Endothelial cell of umbilical vein (primary cell): ENCODE data around the gene LILRA2. TPM values are rescaled to one million over a fixed set of nuclear protein-coding genes. Genes with fewer than 3 reads are reported as not detected.

Experiments used
- BruUV-seq: library from RNA; stranded (reverse); fragments of 400-500 nt; replicated peaks from 2 replicates; lab custom pipeline; 2021; lab: Mats Ljungman, UMichigan
- CTCF ChIA-PET: fragments of 300-600, 350-600 bp; sonication (Branson Sonifier 250); formaldehyde crosslinking; loops from one replicate; lab custom pipeline; 2021; ENCODE audit warnings: antibody characterized with exemption, inconsistent platforms; lab: Charles Lee
- POLR2A ChIA-PET: fragments of 300-600, 350-600 bp; sonication (Branson Sonifier 250); formaldehyde crosslinking; loops from one replicate; lab custom pipeline; 2021; ENCODE audit warnings: antibody characterized with exemption, inconsistent platforms; lab: Charles Lee
- DNase-seq: peaks from one replicate; pipeline ENCODE4 v3.0.0-alpha.2; 2011; ENCODE audit warnings: low read depth, low spot score
- FAIRE-seq: peaks from 2 replicates; lab custom pipeline; 2011; peaks lifted over from hg19 to GRCh38; lab: Jason Lieb, UNC
- H2AFZ ChIP-seq: 2 replicates; pipeline ENCODE4 v1.6.0; 2012; ENCODE audit warnings: low read depth, low read length, control low read depth, inconsistent platforms
- H3K27ac ChIP-seq: 2 replicates; pipeline ENCODE4 v1.5.1; 2011; ENCODE audit warnings: low read depth, mild to moderate bottlenecking, control low read depth, low read length, moderate library complexity; ENCODE audit not compliant: insufficient read depth
- H3K27me3 ChIP-seq, 2 experiments: 2 replicates each; pipeline versions ENCODE4 v1.6.0 to v1.6.1; 2011; ENCODE audit warnings: low read length in 2 of 2, mixed read lengths in 1 of 2; ENCODE audit not compliant: control insufficient read depth in 2 of 2, insufficient read depth in 2 of 2
- H3K36me3 ChIP-seq, 2 experiments: 2 replicates in 1 of 2; 3 replicates in 1 of 2; pipeline ENCODE4 v1.5.1; 2011; ENCODE audit warnings: low read length in 2 of 2, mild to moderate bottlenecking in 1 of 2, moderate library complexity in 1 of 2; ENCODE audit not compliant: control insufficient read depth in 2 of 2, insufficient read depth in 2 of 2; ENCODE audit errors: extremely low read depth in 1 of 2
- H3K4me1 ChIP-seq: 3 replicates; pipeline ENCODE4 v1.5.1; 2011; ENCODE audit warnings: mild to moderate bottlenecking, low read length; ENCODE audit not compliant: control insufficient read depth, insufficient read depth; ENCODE audit errors: extremely low read depth
- H3K4me2 ChIP-seq: 2 replicates; pipeline ENCODE4 v1.6.1; 2011; ENCODE audit warnings: low read length, control low read depth, mixed read lengths; ENCODE audit not compliant: insufficient read depth
- H3K4me3 ChIP-seq, 3 experiments: fragments of 200-600 bp in 1 of 3; sonication (generic), shearing (Covaris generic) in 1 of 3; replicated peaks in 1 of 3; 2 replicates each; pipeline ENCODE4 v1.5.1; 2011 to 2016; ENCODE audit warnings: control low read depth in 3 of 3, low read length in 3 of 3, mild to moderate bottlenecking in 2 of 3, inconsistent platforms in 1 of 3, low read depth in 1 of 3, moderate library complexity in 1 of 3; ENCODE audit not compliant: insufficient read depth in 1 of 3
- H3K79me2 ChIP-seq: 2 replicates; pipeline ENCODE4 v1.6.0; 2012; ENCODE audit warnings: low read length, inconsistent platforms; ENCODE audit not compliant: control insufficient read depth, insufficient read depth
- H3K9ac ChIP-seq: replicated peaks from 2 replicates; pipeline ENCODE3; 2011; ENCODE audit warnings: low read length, control low read depth; ENCODE audit not compliant: insufficient read depth; ENCODE audit errors: extremely low read depth
- H3K9me1 ChIP-seq: replicated peaks from 3 replicates; pipeline ENCODE4 v1.6.0; 2011; ENCODE audit warnings: mild to moderate bottlenecking, low read length; ENCODE audit not compliant: control insufficient read depth, insufficient read depth; ENCODE audit errors: extremely low read depth
- H3K9me3 ChIP-seq: replicated peaks from 2 replicates; pipeline ENCODE4 v1.5.1; 2012; ENCODE audit warnings: low read length, inconsistent platforms; ENCODE audit not compliant: control insufficient read depth, insufficient read depth
- H4K20me1 ChIP-seq: replicated peaks from 2 replicates; pipeline ENCODE3; 2011; ENCODE audit warnings: mild to moderate bottlenecking, low read length; ENCODE audit not compliant: control insufficient read depth, insufficient read depth; ENCODE audit errors: extremely low read depth
- EZH2 ChIP-seq: IDR thresholded peaks from 2 replicates; pipeline ENCODE4 v1.6.1; 2012; ENCODE audit warnings: borderline replicate concordance, low read depth, mild to moderate bottlenecking, moderate library complexity, low read length, inconsistent platforms; ENCODE audit not compliant: severe bottlenecking
- GATA2 ChIP-seq: IDR thresholded peaks from 2 replicates; pipeline ENCODE4 v1.7.0; 2011; ENCODE audit warnings: low read depth, mild to moderate bottlenecking, moderate library complexity, mixed read lengths, low read length; ENCODE audit not compliant: insufficient read length, insufficient read depth
- POLR2A ChIP-seq: IDR thresholded peaks from 2 replicates; pipeline ENCODE4 v1.6.1; 2012; ENCODE audit warnings: low read depth, mild to moderate bottlenecking, control low read depth, low read length
- POLR2AphosphoS5 ChIP-seq: IDR thresholded peaks from 2 replicates; pipeline ENCODE4 v1.6.1; 2012; ENCODE audit warnings: low read depth, mild to moderate bottlenecking, control low read depth, low read length, moderate library complexity; ENCODE audit not compliant: insufficient read depth
- dilution Hi-C: fragments of 300-500 bp; cut with MboI; formaldehyde crosslinking; loops from one replicate; pipeline ENCODE4 v1.15.0; 2019; ENCODE audit warnings: low sequenced_read_pairs; ENCODE audit not compliant: extremely low pct_ligation_motif_present
- intact Hi-C: fragments of 100-400 bp; cut with micrococcal nuclease; formaldehyde crosslinking; loops from one replicate; pipeline ENCODE4 v1.10.0; 2022
- polyA plus RNA-seq, 4 experiments: library from polyadenylated mRNA; depleted of rRNA in 3 of 4; stranded (reverse) in 3 of 4; unstranded in 1 of 4; fragments of >200 nt; gene quantifications; 2 replicates each; pipeline versions ENCODE4 v1.2.1 to v1.2.3, GENCODE V29; 2011 to 2012; ENCODE audit warnings: missing spikeins in 1 of 4
- total RNA-seq: library from RNA; stranded (reverse); gene quantifications from 2 replicates; pipeline ENCODE4 v1.2.3, GENCODE V29; 2021
- TF ChIP-seq, protein P1 (sequence below), 2 donors: IDR thresholded peaks; 1 replicate in 1 of 2; 2 replicates in 1 of 2; pipeline ENCODE4 v1.5.1; 2011; ENCODE audit warnings: low read length in 2 of 2, mild to moderate bottlenecking in 2 of 2, moderate library complexity in 2 of 2, control low read depth in 1 of 2, inconsistent platforms in 1 of 2, low read depth in 1 of 2; ENCODE audit not compliant: insufficient read depth in 1 of 2; ENCODE audit errors: extremely low read depth in 1 of 2
- TF ChIP-seq, protein P2 (sequence below): IDR thresholded peaks from 2 replicates; pipeline ENCODE4 v1.6.1; 2011; ENCODE audit not compliant: insufficient read depth, insufficient read length

LILRA2 gene
- total and polyA plus RNA-seq, 2 donors (not counting 3 experiments of a cell fraction or from before 2014, with no cell fraction given), result not detected

DNA sequence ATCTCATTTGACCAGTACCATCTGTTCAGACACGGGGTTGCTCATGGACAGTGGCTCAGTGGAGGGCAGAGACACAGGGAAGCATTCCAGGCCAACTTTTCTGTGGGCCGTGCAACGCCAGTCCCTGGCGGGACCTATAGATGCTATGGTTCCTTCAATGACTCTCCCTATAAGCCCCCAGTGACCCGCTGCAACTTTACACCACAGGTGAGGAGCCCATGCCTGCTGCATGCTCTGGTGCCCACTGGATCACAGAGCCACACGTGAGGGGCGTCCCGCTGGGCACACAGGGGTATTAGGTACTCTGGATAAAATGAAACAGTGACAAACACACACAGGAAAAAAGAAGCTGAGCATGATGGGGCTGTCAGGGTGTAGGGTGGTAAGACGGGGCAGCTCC is 36.6 kb upstream of the LILRA2 start:
- H2AFZ ChIP-seq, result no peak overlapping the region
- dilution Hi-C loops (no loop called here), intact Hi-C loops (no loop called here)
- TF ChIP-seq POLR2AphosphoS5, result no peak
- TF ChIP-seq EZH2, result no peak
- TF ChIP-seq POLR2A, result no peak
- no peaks in the 10 kb centered on the region for H3K9me1 ChIP-seq
- no peaks in the 10 kb centered on the region for H4K20me1 ChIP-seq
- no peaks in the 10 kb centered on the region for H3K36me3 ChIP-seq
- FAIRE-seq, result no peak
- POLR2A ChIA-PET, result no interaction called here
- H3K9me3 ChIP-seq, result no peaks in the 10 kb centered on the region
- no peak overlapping the region for H3K9ac ChIP-seq
- H3K79me2 ChIP-seq, result no peaks in the 10 kb centered on the region
- no peaks in the 10 kb centered on the region for H3K4me1 ChIP-seq
- H3K27ac ChIP-seq, result no peak overlapping the region
- H3K4me2 ChIP-seq, result no peak overlapping the region
- no TSS peak for BruUV-seq
- CTCF ChIA-PET, result no interaction called here
- no peak for DNase-seq
- no peak overlapping the region for H3K4me3 ChIP-seq
- no peaks in the 10 kb centered on the region for H3K27me3 ChIP-seq

DNA sequence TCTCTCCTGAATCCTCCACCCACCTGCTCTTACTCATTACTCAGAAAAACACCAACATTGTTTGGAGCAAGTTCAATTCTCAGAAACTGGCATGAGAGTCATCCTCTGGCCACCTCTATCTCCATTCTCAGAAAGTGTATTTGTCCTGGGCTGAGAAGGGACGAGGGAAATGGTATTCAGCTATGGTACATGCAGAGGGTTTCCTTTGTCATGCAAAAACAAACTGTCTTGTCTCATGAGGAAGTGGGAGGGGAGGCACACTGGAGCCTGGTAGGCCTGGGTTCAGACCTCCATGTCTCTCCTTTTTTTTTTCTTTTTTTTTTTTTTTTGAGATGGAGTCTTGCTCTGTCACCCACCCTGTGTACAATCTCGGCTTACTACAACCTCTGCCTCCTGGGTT is 31.9 kb upstream of the LILRA2 start:
- Histone ChIP-seq H3K9me3 (no peaks in the 10 kb centered on the region), H3K9ac (no peak overlapping the region), H4K20me1 (no peaks in the 10 kb centered on the region), H3K4me1 (no peaks in the 10 kb centered on the region), H2AFZ (no peak overlapping the region), H3K4me3 (no peak overlapping the region), H3K9me1 (no peaks in the 10 kb centered on the region), H3K79me2 (no peaks in the 10 kb centered on the region), H3K36me3 (no peaks in the 10 kb centered on the region), H3K27me3 (no peaks in the 10 kb centered on the region), H3K27ac (no peak overlapping the region), H3K4me2 (no peak overlapping the region)
- TF ChIP-seq POLR2AphosphoS5, result no peak
- TF ChIP-seq, protein P1, sequence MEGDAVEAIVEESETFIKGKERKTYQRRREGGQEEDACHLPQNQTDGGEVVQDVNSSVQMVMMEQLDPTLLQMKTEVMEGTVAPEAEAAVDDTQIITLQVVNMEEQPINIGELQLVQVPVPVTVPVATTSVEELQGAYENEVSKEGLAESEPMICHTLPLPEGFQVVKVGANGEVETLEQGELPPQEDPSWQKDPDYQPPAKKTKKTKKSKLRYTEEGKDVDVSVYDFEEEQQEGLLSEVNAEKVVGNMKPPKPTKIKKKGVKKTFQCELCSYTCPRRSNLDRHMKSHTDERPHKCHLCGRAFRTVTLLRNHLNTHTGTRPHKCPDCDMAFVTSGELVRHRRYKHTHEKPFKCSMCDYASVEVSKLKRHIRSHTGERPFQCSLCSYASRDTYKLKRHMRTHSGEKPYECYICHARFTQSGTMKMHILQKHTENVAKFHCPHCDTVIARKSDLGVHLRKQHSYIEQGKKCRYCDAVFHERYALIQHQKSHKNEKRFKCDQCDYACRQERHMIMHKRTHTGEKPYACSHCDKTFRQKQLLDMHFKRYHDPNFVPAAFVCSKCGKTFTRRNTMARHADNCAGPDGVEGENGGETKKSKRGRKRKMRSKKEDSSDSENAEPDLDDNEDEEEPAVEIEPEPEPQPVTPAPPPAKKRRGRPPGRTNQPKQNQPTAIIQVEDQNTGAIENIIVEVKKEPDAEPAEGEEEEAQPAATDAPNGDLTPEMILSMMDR (IDR thresholded peaks at IDR 0.05; ENCODE audit: extremely low read depth in 1 of 2, insufficient read depth in 1 of 2, low read depth in 1 of 2, low read length in 2 of 2), result no peak
- TF ChIP-seq EZH2, result no peak
- TF ChIP-seq POLR2A, result no peak
- TF ChIP-seq, protein P2, sequence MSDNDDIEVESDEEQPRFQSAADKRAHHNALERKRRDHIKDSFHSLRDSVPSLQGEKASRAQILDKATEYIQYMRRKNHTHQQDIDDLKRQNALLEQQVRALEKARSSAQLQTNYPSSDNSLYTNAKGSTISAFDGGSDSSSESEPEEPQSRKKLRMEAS, result no peak
- TF ChIP-seq GATA2, result no peak
- BruUV-seq, result no TSS peak
- dilution Hi-C loops, result no loop called here
- ChIA-PET CTCF (no interaction called here), POLR2A (no interaction called here)
- intact Hi-C loops, result no loop called here
- FAIRE-seq, result no peak
- no peak for DNase-seq
